ENCODE measurements around the gene PPP2R2C.

PPP2R2C gene

DNA sequence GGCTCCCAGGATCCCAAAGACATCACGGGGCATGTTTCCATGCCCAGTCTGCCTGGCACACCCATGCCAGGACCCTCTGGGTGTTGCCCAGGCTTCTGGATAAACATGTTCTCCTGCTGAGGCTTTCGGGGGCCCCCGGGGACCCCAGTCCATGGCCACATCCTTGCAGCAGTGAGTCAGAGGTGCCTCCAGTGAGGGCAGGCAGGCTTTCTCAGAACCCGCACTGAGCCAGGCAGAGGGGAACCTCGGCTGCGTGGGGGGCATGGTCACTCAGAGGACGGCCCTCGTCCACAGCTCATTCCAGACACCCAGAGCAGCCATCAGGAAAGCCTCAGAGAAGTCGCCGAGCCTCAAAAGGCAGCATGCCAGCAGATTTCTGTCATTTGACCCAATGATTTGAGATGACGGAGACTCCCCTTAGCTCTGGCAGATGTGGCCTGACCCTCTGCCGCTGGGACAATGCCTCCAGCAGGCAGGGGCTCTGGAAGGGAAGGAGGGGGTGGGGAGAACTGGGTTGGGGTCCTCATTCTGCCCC, 54.8 kb downstream of the PPP2R2C start:
- DNase-seq (ENCODE audit: low read depth): no peak
- TF ChIP-seq, protein P1, sequence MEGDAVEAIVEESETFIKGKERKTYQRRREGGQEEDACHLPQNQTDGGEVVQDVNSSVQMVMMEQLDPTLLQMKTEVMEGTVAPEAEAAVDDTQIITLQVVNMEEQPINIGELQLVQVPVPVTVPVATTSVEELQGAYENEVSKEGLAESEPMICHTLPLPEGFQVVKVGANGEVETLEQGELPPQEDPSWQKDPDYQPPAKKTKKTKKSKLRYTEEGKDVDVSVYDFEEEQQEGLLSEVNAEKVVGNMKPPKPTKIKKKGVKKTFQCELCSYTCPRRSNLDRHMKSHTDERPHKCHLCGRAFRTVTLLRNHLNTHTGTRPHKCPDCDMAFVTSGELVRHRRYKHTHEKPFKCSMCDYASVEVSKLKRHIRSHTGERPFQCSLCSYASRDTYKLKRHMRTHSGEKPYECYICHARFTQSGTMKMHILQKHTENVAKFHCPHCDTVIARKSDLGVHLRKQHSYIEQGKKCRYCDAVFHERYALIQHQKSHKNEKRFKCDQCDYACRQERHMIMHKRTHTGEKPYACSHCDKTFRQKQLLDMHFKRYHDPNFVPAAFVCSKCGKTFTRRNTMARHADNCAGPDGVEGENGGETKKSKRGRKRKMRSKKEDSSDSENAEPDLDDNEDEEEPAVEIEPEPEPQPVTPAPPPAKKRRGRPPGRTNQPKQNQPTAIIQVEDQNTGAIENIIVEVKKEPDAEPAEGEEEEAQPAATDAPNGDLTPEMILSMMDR (IDR thresholded peaks at IDR 0.05; ENCODE audit: control insufficient read depth, extremely low read depth, insufficient read depth): no peak
- H3K4me3 ChIP-seq (ENCODE audit: low read depth, low read length): no peak overlapping the region

- H3K4me3 ChIP-seq (ENCODE audit: low read depth, low read length): no peak overlapping the region
- TF ChIP-seq, protein P1 (IDR thresholded peaks at IDR 0.05; ENCODE audit: control insufficient read depth, extremely low read depth, insufficient read depth): no peak
- no peak for DNase-seq (ENCODE audit: low read depth)
Observed at GRCh38 chr4:6416518-6417286, 55.7 kb downstream of the PPP2R2C start.

- no peak for DNase-seq (ENCODE audit: low read depth)
- no peak overlapping the region for H3K4me3 ChIP-seq (ENCODE audit: low read depth, low read length)
- TF ChIP-seq, protein P1 (IDR thresholded peaks at IDR 0.05; ENCODE audit: control insufficient read depth, extremely low read depth, insufficient read depth): no peak
Observed at GRCh38 chr4:6415031-6415705, 57.2 kb downstream of the PPP2R2C start.

GRCh38 chr4:6414578-6414977, 57.8 kb downstream of the PPP2R2C start:
- TF ChIP-seq, protein P1 (IDR thresholded peaks at IDR 0.05; ENCODE audit: control insufficient read depth, extremely low read depth, insufficient read depth): no peak
- DNase-seq (ENCODE audit: low read depth): no peak
- no peak overlapping the region for H3K4me3 ChIP-seq (ENCODE audit: low read depth, low read length)

DNA sequence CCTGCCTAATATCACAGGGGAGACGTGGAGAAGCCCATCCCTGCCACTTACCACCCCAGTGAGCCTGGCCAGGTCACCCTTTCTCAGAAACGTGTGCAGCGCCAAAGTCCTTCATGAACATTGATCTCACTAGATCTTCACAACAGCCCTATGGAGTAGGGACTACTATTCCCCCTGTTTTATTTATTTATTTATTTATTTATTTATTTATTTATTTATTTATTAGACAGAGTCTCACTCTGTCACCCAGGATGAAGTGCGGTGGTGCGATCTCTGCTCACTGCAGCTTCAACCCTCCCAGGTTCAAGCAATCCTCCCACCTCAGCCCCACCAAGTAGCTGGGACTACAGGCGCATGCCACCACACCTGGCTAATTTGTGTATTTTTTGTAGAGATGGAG, 61.8 kb downstream of the PPP2R2C start:
- TF ChIP-seq, protein P1 (IDR thresholded peaks at IDR 0.05; ENCODE audit: control insufficient read depth, extremely low read depth, insufficient read depth): no peak
- DNase-seq (ENCODE audit: low read depth): no peak
- H3K4me3 ChIP-seq (ENCODE audit: low read depth, low read length): no peak overlapping the region

- no peak for DNase-seq (ENCODE audit: low read depth)
- no peak overlapping the region for H3K4me3 ChIP-seq (ENCODE audit: low read depth, low read length)
- TF ChIP-seq, protein P1 (IDR thresholded peaks at IDR 0.05; ENCODE audit: control insufficient read depth, extremely low read depth, insufficient read depth): no peak
Observed at GRCh38 chr4:6410068-6410467, 62.3 kb downstream of the PPP2R2C start.
